OCI-LY1 (cell line): ENCODE data around the gene FABP2.
"Not testable (repeated sequence)": the region's sequence is repeated elsewhere in the genome, so short reads cannot be mapped to it uniquely, and the experiment has no call there.

Experiments
- CTCF ChIP-seq: fragments of 200-600 bp; sonication (generic), shearing (Covaris generic); IDR thresholded peaks from 2 replicates; pipeline ENCODE4 v1.5.1; 2017; ENCODE audit warnings: mild to moderate bottlenecking, antibody characterized with exemption, low read length, moderate library complexity, mixed read lengths
- EZH2 ChIP-seq: fragments of 200-600 bp; sonication (generic), shearing (Covaris generic); IDR thresholded peaks from 2 replicates; pipeline ENCODE4 v1.8.0; 2017; ENCODE audit warnings: borderline replicate concordance, mixed run types, mild to moderate bottlenecking, antibody characterized with exemption, low read length, moderate library complexity, mixed read lengths

GRCh38 chr4:119336332-119336979 is 14.5 kb upstream of the FABP2 start:
- TF ChIP-seq CTCF, EZH2: not testable (repeated sequence)
